NCI-H1694 treated with DMSO at 0.1 percent for 48 hours (cell line): ENCODE measurements around the gene CD68.

Source experiments
- DNase-seq: peaks from one replicate; lab custom pipeline; 2025; lab: John Stamatoyannopoulos, UW

The CD68 gene

DNA sequence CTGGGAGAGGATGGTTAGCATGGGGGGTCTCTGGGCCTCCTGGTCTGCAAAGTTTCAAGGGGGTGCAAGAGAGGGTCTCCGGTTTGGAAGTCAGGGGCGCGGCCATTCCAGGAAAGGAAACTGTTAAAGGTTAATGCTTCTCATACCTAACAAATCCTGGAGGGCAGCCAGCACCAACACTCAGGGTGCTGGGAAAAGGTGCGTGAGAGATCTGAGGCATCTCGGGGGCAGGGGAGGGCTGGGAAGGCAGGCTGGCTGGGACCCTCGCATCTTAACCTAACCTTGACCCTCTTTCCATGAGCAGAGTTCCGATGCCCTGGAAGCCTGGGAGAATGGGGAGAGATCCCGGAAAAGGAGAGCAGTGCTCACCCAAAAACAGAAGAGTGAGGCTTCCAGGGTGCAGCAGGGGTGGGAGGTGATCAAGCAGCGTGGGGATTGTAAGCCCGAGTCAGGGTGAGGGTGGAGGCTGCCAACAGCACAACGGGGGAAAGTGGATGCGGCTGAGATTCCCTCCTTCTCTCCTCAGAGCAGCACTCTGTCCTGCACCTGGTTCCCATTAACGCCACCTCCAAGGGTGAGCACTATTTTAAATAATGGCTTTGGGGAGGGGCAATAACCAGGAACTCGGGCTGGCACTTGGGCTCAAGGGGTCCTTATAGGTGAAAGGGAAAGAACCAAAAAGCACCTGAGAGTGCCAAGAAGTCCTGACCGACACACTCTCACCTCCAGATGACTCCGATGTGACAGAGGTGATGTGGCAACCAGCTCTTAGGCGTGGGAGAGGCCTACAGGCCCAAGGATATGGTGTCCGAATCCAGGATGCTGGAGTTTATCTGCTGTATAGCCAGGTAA is 19.9 kb upstream of the CD68 start:
- no peak for DNase-seq

DNA sequence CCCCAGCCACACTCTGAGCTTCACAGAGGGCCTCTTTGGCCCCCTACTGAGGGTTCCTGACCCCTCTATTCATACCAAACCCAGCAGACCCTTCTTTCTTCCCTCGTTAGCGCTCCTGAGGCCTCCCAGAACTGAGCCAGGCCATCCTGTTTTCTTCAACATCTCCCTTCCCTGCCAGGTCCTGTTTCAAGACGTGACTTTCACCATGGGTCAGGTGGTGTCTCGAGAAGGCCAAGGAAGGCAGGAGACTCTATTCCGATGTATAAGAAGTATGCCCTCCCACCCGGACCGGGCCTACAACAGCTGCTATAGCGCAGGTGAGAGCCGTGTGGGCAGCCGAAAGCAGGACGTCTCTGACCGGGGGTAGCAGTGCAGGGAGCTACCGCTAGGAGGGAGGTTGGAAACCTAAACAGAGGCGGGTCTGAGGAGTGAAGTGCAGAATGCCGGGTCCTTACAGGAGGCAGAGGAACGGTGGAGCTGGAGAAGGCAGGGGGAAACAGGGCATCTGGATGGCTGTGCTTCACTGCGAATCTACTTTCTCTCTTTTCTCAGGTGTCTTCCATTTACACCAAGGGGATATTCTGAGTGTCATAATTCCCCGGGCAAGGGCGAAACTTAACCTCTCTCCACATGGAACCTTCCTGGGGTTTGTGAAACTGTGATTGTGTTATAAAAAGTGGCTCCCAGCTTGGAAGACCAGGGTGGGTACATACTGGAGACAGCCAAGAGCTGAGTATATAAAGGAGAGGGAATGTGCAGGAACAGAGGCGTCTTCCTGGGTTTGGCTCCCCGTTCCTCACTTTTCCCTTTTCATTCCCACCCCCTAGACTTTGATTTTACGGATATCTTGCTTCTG is 19.0 kb upstream of the CD68 start:
- DNase-seq, result no peak

DNA sequence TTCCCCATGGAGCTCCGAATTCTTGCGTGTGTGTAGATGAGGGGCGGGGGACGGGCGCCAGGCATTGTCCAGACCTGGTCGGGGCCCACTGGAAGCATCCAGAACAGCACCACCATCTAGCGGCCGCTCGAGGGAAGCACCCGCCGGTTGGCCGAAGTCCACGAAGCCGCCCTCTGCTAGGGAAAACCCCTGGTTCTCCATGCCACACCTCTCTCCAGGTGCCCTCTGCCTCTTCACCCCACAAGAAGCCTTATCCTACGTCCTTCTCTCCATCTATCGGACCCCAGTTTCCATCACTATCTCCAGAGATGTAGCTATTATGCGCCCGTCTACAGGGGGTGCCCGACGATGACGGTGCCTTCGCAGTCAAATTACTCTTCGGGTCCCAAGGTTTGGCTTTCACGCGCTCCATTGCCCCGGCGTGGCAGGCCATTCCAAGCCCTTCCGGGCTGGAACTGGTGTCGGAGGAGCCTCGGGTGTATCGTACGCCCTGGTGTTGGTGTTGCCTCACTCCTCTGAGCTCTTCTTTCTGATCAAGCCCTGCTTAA is 18.3 kb upstream of the CD68 start:
- peak; percentile 81 for DNase-seq

DNA sequence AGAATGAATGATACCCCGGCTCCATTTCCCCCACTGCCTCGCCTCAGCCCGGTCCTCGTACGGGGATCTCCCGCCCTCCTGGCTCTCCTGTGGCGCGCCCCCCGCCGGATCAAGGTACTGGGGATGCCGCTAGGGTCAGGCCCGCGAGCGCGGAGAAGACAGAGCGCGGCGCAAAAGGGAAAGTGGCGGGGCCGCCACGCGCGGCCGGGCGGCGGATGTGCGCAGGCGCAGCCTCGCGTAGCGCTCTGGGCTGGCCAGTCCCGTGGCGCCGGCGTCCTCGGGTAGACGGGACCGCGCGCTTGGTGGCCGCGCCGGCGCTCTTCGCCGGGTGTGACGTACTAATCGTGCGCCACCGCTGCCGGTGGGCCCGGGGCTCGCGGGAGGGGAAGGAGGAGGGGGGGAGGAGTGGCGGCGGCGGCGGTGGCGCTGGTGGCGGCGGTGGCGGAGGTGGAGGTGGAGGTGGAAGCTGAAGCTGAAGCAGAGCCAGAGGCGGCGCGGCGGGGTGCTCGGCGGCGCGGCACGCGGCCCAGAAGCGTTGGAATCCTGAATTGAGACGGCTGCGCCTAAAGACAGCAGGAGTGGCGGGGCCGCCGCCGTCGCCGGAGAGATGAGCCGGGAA is 17.7 kb upstream of the CD68 start, which contains the start of gene SENP3:
Gene SENP3 (plus strand): TSS at position 331 of the 619 bp plus-strand sequence. CDS start 1,158 bp downstream, outside the sequence.
- DNase-seq, result peak; percentile 70

DNA sequence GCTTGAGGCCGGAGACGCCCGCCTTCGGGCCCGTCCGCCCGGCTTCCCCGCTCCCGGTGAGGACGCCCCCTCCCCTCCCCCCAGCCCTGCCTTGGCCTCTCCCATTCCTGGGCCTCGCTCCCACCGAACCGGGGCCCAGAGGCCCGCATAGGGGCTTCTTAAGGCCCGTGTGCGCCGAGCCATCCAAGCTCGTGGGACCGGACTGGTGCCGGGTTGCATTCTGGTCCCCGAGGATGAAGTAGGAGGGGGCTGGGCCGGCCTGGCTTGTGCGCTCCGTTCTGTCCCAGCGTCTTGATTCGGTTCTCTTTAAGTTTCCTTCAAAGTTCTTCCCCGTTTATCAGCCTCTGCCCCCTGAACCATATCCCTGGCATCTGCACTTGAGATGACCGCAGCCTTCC is 17.2 kb upstream of the CD68 start:
- DNase-seq, result no peak

DNA sequence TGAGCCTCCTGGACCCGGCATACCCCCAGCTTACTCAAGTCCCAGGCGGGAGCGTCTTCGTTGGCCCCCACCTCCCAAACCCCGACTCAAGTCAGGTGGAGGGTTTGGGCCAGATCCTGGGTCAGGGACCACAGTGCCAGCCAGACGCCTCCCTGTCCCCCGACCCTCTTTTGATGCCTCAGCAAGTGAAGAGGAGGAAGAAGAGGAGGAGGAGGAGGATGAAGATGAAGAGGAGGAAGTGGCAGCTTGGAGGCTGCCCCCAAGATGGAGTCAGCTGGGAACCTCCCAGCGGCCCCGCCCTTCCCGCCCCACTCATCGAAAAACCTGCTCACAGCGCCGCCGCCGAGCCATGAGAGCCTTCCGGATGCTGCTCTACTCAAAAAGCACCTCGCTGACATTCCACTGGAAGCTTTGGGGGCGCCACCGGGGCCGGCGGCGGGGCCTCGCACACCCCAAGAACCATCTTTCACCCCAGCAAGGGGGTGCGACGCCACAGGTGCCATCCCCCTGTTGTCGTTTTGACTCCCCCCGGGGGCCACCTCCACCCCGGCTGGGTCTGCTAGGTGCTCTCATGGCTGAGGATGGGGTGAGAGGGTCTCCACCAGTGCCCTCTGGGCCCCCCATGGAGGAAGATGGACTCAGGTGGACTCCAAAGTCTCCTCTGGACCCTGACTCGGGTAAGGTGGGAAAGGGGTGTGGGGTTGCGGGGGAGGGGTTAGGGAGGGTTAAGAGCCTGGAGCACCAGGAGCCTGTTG is 16.1 kb upstream of the CD68 start:
- no peak for DNase-seq

DNA sequence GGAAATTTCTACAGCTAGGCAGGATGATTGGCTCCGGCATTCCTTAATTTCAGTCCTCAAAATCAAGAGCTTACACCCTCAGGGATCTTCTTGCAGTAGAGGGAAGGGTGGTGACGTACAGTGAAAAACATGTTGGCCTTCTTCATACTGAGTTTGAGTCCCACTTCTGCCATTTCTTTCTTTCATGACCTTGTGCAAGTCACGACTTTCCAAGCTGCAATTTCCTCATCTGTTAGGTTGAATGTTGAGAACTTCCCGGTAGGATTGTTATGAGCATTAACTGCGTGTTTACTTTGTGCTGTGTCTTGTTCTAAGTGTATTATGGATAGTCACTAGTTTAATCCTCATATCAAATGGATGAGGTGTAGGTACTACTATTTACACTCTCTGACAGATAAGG is 9.9 kb upstream of the CD68 start:
- no peak for DNase-seq

DNA sequence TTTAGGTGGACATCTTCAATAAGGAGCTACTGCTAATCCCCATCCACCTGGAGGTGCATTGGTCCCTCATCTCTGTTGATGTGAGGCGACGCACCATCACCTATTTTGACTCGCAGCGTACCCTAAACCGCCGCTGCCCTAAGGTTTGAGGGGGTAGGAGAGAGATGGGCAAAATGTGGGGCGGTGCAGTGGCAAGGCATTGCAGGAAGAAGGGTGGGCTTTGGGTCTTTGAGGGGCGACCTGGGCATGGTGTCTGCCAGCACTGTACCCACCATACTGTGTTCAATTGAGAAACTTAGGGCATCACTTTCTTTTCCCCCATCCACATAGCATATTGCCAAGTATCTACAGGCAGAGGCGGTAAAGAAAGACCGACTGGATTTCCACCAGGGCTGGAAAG is 9.1 kb upstream of the CD68 start:
- no peak for DNase-seq

DNA sequence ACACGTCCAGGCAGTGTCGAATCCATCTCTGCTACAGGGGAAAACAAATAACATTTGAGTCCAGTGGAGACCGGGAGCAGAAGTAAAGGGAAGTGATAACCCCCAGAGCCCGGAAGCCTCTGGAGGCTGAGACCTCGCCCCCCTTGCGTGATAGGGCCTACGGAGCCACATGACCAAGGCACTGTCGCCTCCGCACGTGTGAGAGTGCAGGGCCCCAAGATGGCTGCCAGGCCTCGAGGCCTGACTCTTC is 7.2 kb upstream of the CD68 start:
- no peak for DNase-seq

DNA sequence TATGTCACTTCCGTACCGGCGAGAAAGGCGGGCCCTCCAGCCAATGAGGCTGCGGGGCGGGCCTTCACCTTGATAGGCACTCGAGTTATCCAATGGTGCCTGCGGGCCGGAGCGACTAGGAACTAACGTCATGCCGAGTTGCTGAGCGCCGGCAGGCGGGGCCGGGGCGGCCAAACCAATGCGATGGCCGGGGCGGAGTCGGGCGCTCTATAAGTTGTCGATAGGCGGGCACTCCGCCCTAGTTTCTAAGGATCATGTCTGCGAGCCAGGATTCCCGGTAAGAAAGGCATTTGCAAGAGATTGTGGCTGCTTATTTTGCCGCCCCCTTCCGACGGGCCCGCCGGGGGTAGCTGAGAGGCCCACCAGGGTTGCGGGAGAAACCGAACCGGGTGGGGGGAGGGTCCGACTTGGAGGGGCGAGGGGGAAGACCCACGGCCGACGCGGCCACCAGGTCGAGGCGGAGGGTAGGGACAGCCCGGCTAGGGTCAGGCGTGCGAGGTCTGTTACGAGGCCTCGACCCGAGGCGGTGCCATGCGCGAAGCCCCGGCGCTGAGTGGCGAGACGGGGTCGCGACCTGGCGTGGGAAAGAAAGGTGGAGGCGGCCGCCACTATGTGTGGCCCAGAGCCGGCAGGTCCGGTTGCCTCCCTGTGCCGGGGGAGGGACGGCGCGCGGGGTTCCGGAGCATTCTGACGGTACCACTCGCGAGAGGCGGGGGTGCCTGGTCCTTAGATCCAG is 6.7 kb upstream of the CD68 start:
- peak; percentile 98 for DNase-seq

DNA sequence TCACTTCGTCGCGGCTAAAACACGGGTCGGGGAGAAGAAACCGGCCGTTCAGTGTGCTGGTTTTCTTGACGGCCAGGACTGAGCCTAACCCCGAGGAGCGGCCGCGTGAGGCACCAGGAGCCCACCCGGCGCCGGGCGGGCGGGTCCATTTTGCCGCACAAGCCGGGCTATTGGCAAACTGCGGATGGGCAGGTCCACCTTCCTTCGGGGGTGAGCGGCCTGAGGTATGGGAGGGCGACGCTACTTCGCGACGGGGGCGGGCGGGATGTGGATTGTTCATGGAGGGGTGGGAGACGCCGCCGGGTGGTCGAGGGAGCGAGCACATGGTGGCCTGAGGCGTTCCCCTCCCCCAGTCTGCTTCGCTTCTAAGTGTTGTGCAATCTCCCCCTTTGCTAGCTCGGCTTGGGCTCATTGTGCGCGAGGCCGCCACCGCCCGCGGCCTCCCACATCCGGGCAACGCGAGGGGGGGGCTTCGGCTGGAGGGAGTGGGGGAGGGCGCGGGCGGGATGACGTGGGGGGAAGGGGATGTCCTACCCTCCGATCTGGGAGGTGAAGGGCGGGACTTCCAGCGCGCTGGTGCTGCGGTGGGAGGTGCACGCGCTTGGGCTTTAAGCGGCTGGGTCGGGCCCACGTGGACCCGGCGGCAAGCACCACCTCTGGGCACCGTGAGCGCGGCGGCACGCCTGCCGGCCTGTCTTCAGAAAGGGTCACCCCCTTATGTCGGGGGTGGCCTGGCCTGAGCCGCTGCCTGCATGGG is 5.9 kb upstream of the CD68 start:
- peak; percentile 74 for DNase-seq

DNA sequence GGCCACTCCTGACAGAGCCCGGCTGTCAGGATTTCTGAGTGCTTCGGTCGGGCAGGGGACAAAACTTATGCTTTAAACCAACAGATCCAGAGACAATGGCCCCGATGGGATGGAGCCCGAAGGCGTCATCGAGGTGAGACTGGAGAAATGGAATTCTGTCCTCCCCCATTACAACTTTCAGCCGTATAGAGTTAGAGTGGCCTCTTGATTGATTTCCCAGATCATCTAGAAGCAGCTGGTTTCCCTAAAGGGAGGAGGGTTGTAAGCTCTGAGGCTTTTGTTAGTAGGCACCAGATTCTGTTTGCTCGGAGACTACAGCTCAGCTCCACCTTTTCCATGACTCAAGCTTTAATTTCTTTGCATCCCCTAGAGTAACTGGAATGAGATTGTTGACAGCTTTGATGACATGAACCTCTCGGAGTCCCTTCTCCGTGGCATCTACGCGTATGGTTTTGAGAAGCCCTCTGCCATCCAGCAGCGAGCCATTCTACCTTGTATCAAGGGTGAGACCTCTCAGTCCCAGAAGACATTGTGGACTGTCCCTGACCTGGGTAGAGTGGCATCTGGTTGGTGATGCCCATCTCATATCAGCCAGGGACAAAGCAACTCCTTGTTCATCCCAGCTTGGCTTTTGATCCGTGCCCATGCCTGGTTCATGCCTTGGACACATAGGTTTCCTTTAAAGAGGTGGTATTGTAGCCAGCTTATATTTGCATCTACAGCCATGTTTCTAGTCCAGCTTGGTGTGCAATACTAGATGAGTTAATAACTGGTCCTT is 5.1 kb upstream of the CD68 start:
- DNase-seq, result no peak

DNA sequence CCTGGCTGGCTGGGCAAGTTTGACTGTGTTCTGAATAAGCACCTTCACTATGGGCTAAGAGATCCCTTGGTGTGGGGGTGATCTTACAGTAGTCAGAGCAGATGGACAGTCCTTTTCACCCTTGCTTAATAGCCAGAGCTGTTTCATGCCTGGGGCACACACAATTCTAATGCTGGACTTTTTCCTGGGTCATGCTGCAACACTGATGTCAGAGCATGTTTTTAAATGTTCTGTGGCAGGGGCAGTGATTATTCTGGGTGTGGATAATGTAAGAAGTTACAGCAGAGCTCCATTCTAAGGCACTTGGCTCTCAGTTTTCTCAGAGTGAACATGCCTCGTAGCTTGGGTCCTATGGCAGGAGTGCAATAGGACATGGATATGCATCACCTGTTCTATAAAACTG is 4.0 kb upstream of the CD68 start:
- no peak for DNase-seq

DNA sequence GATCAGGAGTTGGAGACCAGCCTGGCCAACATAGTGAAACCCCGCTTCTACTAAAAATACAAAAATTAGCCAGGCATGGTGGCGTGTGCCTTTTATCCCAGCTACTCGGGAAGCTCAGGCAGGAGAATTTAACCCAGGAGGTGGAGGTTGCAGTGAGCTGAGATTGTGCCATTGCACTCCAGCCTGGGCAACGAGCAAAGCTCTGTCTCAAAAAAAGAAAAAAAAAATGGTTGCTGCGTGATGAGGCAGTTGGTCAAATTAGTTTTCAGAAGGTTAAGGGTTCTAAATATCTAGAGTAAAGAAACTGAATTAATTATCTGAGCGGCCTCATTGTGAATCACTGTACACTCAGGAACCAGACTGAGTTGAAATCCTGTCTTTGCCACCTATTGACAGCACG is 3.5 kb upstream of the CD68 start:
- no peak for DNase-seq

DNA sequence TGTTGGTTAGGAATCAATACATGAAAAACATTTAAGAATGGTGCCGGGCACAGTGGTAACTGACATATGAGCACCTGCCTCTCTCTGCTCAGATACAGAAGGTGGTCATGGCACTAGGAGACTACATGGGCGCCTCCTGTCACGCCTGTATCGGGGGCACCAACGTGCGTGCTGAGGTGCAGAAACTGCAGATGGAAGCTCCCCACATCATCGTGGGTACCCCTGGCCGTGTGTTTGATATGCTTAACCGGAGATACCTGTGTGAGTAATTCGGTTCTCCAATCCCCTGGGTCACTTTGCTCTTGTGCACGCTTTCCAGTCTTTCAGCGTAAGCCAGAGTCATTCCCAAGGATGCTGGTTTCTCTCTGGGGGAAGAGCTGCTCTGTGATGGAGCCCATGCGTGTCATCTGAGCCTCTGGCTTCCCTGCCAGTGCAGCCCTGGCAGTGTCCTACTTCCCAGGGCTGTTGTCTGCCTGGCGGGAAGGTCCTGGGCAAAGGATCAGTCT is 3.0 kb upstream of the CD68 start:
- no peak for DNase-seq

DNA sequence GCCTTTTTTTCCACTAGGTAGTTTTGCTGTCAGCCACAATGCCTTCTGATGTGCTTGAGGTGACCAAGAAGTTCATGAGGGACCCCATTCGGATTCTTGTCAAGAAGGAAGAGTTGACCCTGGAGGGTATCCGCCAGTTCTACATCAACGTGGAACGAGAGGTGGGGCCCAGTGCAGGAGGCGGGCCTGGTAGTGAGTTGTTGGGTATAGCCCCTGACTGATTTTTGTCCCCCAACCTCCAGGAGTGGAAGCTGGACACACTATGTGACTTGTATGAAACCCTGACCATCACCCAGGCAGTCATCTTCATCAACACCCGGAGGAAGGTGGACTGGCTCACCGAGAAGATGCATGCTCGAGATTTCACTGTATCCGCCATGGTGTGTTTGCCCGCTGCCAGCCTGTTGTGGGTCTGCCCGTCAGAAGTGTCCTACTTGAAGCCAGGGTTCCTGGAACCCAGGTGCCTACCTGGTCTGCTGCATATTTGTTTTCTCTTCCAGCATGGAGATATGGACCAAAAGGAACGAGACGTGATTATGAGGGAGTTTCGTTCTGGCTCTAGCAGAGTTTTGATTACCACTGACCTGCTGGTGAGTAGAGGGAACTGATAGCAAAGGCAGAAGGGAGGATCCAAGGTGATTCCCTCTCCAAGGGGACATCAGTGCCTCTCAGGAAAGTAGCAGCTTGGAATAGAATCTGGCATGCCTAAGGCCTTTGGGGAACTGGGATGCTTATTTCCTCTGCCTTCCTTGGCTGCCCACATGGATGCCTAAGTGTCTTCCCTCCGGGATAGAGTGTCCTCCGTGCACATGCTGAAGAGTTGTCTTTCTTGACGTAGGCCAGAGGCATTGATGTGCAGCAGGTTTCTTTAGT is 1.9 kb upstream of the CD68 start:
- DNase-seq, result no peak

DNA sequence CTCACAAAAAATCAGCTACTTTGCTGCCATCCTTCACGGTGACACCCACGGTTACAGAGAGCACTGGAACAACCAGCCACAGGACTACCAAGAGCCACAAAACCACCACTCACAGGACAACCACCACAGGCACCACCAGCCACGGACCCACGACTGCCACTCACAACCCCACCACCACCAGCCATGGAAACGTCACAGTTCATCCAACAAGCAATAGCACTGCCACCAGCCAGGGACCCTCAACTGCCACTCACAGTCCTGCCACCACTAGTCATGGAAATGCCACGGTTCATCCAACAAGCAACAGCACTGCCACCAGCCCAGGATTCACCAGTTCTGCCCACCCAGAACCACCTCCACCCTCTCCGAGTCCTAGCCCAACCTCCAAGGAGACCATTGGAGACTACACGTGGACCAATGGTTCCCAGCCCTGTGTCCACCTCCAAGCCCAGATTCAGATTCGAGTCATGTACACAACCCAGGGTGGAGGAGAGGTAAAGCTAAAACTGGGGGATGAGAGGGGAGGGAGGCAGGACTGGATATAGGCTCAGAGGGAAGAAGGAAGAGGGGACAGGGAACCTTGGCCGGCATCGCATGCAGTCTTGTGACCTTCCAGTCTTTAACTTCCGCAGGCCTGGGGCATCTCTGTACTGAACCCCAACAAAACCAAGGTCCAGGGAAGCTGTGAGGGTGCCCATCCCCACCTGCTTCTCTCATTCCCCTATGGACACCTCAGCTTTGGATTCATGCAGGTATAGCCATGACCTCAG is 581 bp downstream of the CD68 start:
- no peak for DNase-seq
